MCF 10A (cell line): ENCODE measurements around the gene MAML2. TPM values are rescaled to one million over a fixed set of nuclear protein-coding genes. Genes with fewer than 3 reads are reported as not detected.

ENCODE experiments used
- BruUV-seq: library from RNA; stranded (reverse); fragments of 400-500 nt; replicated peaks from 2 replicates; lab custom pipeline; 2021; lab: Mats Ljungman, UMichigan
- CTCF ChIA-PET: fragments of 300-600 bp; sonication (Branson Sonifier 250); formaldehyde crosslinking; extraction: SDS; loops from one replicate; lab custom pipeline; 2021; ENCODE audit warnings: antibody characterized with exemption, inconsistent platforms; lab: Yijun Ruan, JAX
- POLR2A ChIA-PET: fragments of 300-600, 350-650 bp; sonication (Branson Sonifier 250); formaldehyde crosslinking; extraction: SDS; loops from one replicate; lab custom pipeline; 2020; ENCODE audit warnings: antibody characterized with exemption, inconsistent platforms; lab: Yijun Ruan, JAX
- DNase-seq: peaks from one replicate; pipeline ENCODE4 v3.0.0-alpha.2; 2018; ENCODE audit not compliant: unreplicated experiment
- H3K27ac Mint-ChIP-seq: one replicate; pipeline ENCODE4 v1.8.0; 2022; ENCODE audit warnings: mild to moderate bottlenecking, low read depth, mixed read lengths; ENCODE audit not compliant: unreplicated experiment
- H3K27me3 Mint-ChIP-seq: one replicate; pipeline ENCODE4 v1.8.0; 2022; ENCODE audit warnings: mixed read lengths; ENCODE audit not compliant: insufficient read depth, unreplicated experiment
- H3K36me3 Mint-ChIP-seq: one replicate; pipeline ENCODE4 v1.8.0; 2022; ENCODE audit warnings: mild to moderate bottlenecking, moderate library complexity, mixed read lengths; ENCODE audit not compliant: insufficient read depth, unreplicated experiment
- H3K4me1 Mint-ChIP-seq: one replicate; pipeline ENCODE4 v1.8.0; 2022; ENCODE audit warnings: mixed read lengths; ENCODE audit not compliant: insufficient read depth, unreplicated experiment
- H3K4me3 Mint-ChIP-seq: one replicate; pipeline ENCODE4 v1.8.0; 2022; ENCODE audit warnings: mild to moderate bottlenecking, moderate library complexity, mixed read lengths; ENCODE audit not compliant: unreplicated experiment
- H3K9me3 Mint-ChIP-seq: one replicate; pipeline ENCODE4 v1.8.0; 2022; ENCODE audit warnings: mixed read lengths; ENCODE audit not compliant: unreplicated experiment
- CTCF ChIP-seq: fragments of 200-600 bp; IDR thresholded peaks from one replicate; pipeline ENCODE4 v1.8.0; 2022; ENCODE audit warnings: antibody characterized with exemption, mild to moderate bottlenecking; ENCODE audit not compliant: unreplicated experiment
- intact Hi-C: fragments of 100-400 bp; cut with micrococcal nuclease; formaldehyde crosslinking; loops from 2 replicates; pipeline ENCODE4 v1.14.1; 2022
- total RNA-seq: library from RNA; stranded (reverse); gene quantifications from 2 replicates; pipeline ENCODE4 v1.2.3, GENCODE V29; 2022

MAML2 gene
- total RNA-seq, 1 experiment from 2014 or later: 8.6 TPM

DNA sequence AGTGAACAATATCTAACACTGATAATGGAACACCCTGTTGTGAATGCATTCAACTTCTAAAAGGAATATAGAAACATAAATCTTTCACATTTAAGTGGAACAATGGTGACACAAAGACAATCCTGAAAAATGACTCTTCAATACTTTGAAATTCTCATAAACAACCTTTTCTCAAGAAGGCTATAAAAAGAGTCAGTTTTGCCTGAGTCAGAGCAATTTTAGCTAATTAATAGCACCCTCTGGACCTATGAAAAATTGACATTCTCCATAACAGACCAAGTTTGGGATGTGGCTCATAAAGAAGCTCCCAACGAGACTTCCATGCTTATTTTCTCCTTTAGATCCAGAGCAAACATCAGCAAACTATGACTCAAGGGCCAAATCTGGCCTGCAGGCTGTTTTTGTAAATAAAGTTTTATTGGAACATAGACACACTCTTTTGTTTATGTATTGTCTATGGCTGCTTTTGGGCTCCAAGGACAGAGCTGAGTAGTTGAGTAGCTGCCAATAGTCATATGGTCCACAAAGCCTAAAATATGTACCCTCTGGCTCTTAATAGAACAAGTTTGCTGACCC lies 108.0 kb downstream of the MAML2 start:
- TF ChIP-seq CTCF: no peak
- intact Hi-C loops: no loop called here

GRCh38 chr11:96232132-96232531 lies 110.9 kb downstream of the MAML2 start:
- CTCF ChIA-PET: interaction anchor here (0.5 to 0.6 kb wide), 2 partner anchors 110 to 163 kb away, joined by 3 to 4 read pairs; no protein-coding TSS in a partner anchor
- POLR2A ChIA-PET: interaction anchor here (1.2 kb wide), 1 partner anchor 83 kb away, joined by 4 read pairs; no protein-coding TSS in a partner anchor
- DNase-seq: no peak
- no TSS peak for BruUV-seq
- no peaks in the 10 kb centered on the region for H3K9me3 Mint-ChIP-seq
- H3K36me3 Mint-ChIP-seq: no peaks in the 10 kb centered on the region
- TF ChIP-seq CTCF: no peak
- H3K27me3 Mint-ChIP-seq: no peaks in the 10 kb centered on the region
- H3K4me1 Mint-ChIP-seq: peaks cover 29% of the 10 kb centered on the region
- intact Hi-C loops: no loop called here
- no peak overlapping the region for H3K4me3 Mint-ChIP-seq
- no peak overlapping the region for H3K27ac Mint-ChIP-seq

More for the DNA sequence above, 108.0 kb downstream of the MAML2 start:
- DNase-seq: no peak
- ChIA-PET POLR2A (interaction anchor here (0.7 to 10.8 kb wide), 6 partner anchors 15 to 105 kb away, joined by 3 to 169 read pairs (median 3); partner anchors contain the start of gene MAML2), CTCF (interaction anchor here (0.7 to 6.2 kb wide), 4 partner anchors 62 to 385 kb away, joined by 3 to 63 read pairs (median 4); partner anchors contain the start of gene MAML2)
- Mint-ChIP-seq H3K36me3 (no peaks in the 10 kb centered on the region), H3K27ac (peak overlapping the region; percentile 63), H3K9me3 (no peaks in the 10 kb centered on the region), H3K4me3 (no peak overlapping the region), H3K4me1 (peaks cover 7% of the 10 kb centered on the region), H3K27me3 (no peaks in the 10 kb centered on the region)
- no TSS peak for BruUV-seq

DNA sequence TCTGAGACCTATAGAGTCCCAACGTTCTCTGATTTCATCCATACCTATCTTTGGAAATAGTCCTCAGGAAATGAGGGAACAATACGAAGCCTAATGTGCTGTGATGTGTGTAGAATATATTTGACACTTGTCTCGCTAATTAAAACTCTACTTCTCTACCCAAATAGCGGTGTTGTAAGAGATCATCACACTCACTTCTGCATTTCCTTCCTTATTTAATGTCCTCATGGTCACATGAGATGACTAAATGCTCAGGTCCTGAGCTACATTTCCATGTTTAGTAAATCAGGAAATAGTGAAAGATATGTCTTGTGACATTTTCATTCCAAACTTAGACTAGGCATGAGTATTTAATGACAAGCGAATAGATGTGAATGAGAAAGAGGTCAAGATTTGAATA lies 112.3 kb downstream of the MAML2 start:
- DNase-seq: no peak
- Mint-ChIP-seq H3K27ac (no peak overlapping the region), H3K36me3 (no peaks in the 10 kb centered on the region), H3K4me1 (peaks cover 34% of the 10 kb centered on the region), H3K4me3 (no peak overlapping the region), H3K27me3 (no peaks in the 10 kb centered on the region), H3K9me3 (no peaks in the 10 kb centered on the region)
- intact Hi-C loops: no loop called here
- BruUV-seq: no TSS peak
- POLR2A ChIA-PET: interaction anchor here (1.2 to 7.3 kb wide), 4 partner anchors 7 to 110 kb away, joined by 4 to 93 read pairs (median 46); partner anchors contain the start of gene MAML2
- no peak for TF ChIP-seq CTCF
- CTCF ChIA-PET: interaction anchor here (0.6 to 1.0 kb wide), 3 partner anchors 69 to 81 kb away, joined by 3 to 6 read pairs (median 3); no protein-coding TSS in a partner anchor

- Mint-ChIP-seq H3K27ac (peak overlapping the region; percentile 97), H3K9me3 (no peaks in the 10 kb centered on the region), H3K27me3 (no peaks in the 10 kb centered on the region), H3K4me1 (peaks cover 38% of the 10 kb centered on the region), H3K36me3 (peaks cover 2% of the 10 kb centered on the region), H3K4me3 (no peak overlapping the region)
- no peak for TF ChIP-seq CTCF
- ChIA-PET POLR2A (interaction anchor here (0.6 to 7.3 kb wide), 16 partner anchors 9 to 1494 kb away, joined by 3 to 93 read pairs (median 7); partner anchors contain the start of gene MAML2), CTCF (interaction anchor here (0.6 to 5.8 kb wide), 6 partner anchors 8 to 112 kb away, joined by 3 to 61 read pairs (median 4); partner anchors contain the start of gene MAML2)
- intact Hi-C loops: loop anchor here (2.0 to 5.0 kb wide), 2 partner anchors 113 to 172 kb away; partner anchors contain the start of gene MAML2
- no TSS peak for BruUV-seq
- DNase-seq: no peak
Observed at GRCh38 chr11:96229354-96229977, 113.5 kb downstream of the MAML2 start.
